Upper lobe of left lung (tissue), 4 donors: ENCODE results near the gene ATP6V1B1.

ENCODE experiments used
- EP300 ChIP-seq, 4 donors: sonication (generic); formaldehyde crosslinking; IDR thresholded peaks; one replicate each; pipeline ENCODE4 v1.5.1; 2017; ENCODE audit warnings: antibody characterized with exemption in 4 of 4, control low read depth in 2 of 4
- POLR2A ChIP-seq, 4 donors: fragments of 450-650 bp; IDR thresholded peaks; one replicate each; pipeline ENCODE4 v1.5.1; 2016 to 2017; ENCODE audit warnings: antibody characterized with exemption in 4 of 4, mild to moderate bottlenecking in 2 of 4
- TF ChIP-seq, protein P1 (sequence below), 6 experiments: fragments of 450-650 bp in 4 of 6; fragments of 200-600 bp in 2 of 6; sonication (generic) in 2 of 6; IDR thresholded peaks; one replicate each; pipeline ENCODE4 v1.5.1; 2016 to 2019; ENCODE audit warnings: antibody characterized with exemption in 6 of 6

DNA sequence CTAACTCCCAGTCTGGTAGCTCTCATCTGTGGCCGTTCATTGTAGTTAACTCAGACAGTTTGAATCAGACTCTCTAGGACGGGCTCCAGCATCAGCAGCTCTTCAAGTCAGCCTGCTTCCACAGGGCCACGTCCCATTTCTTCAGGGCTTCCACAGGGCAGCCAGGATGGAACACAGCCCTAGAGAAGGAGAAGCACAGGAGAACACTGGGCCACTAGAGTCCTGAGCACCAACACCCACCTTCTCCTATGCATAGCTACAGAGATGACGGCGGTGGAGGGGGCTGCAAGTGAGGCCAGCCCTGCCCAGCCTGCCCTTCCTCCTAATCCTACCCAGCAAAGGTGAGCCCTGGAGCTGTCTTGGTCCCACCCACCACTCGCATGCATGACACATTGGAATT, 69.2 kb downstream of the ATP6V1B1 start:
- TF ChIP-seq, protein P1, sequence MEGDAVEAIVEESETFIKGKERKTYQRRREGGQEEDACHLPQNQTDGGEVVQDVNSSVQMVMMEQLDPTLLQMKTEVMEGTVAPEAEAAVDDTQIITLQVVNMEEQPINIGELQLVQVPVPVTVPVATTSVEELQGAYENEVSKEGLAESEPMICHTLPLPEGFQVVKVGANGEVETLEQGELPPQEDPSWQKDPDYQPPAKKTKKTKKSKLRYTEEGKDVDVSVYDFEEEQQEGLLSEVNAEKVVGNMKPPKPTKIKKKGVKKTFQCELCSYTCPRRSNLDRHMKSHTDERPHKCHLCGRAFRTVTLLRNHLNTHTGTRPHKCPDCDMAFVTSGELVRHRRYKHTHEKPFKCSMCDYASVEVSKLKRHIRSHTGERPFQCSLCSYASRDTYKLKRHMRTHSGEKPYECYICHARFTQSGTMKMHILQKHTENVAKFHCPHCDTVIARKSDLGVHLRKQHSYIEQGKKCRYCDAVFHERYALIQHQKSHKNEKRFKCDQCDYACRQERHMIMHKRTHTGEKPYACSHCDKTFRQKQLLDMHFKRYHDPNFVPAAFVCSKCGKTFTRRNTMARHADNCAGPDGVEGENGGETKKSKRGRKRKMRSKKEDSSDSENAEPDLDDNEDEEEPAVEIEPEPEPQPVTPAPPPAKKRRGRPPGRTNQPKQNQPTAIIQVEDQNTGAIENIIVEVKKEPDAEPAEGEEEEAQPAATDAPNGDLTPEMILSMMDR (IDR thresholded peaks at IDR 0.05), result no peak
- no peak for TF ChIP-seq EP300 (IDR thresholded peaks at IDR 0.05)
- TF ChIP-seq POLR2A (IDR thresholded peaks at IDR 0.05), result no peak
